Type B pancreatic cell (in vitro differentiated cells): ENCODE measurements around the gene OTOF. TPM values are rescaled to one million over a fixed set of nuclear protein-coding genes. Genes with fewer than 3 reads are reported as not detected.

Source experiments
- DNase-seq: peaks from one replicate; pipeline ENCODE4 v3.0.0; 2021; ENCODE audit warnings: mixed read lengths; ENCODE audit not compliant: unreplicated experiment; ENCODE audit errors: extremely low spot score
- H3K27ac Mint-ChIP-seq: 2 replicates; pipeline ENCODE4 v1.8.0; 2021; ENCODE audit warnings: mild to moderate bottlenecking, mixed read lengths
- H3K27me3 Mint-ChIP-seq: 2 replicates; pipeline ENCODE4 v1.8.0; 2021; ENCODE audit warnings: mixed read lengths
- H3K36me3 Mint-ChIP-seq: 2 replicates; pipeline ENCODE4 v1.8.0; 2021; ENCODE audit warnings: mixed read lengths
- H3K4me1 Mint-ChIP-seq: one replicate; pipeline ENCODE4 v1.8.0; 2021; ENCODE audit warnings: mixed read lengths; ENCODE audit not compliant: unreplicated experiment
- H3K4me3 Mint-ChIP-seq: 2 replicates; pipeline ENCODE4 v1.8.0; 2021; ENCODE audit warnings: mild to moderate bottlenecking, mixed read lengths
- H3K9me3 Mint-ChIP-seq: 2 replicates; pipeline ENCODE4 v1.8.0; 2021; ENCODE audit warnings: mixed read lengths
- total RNA-seq: library from RNA; stranded (reverse); gene quantifications from 2 replicates; pipeline ENCODE4 v1.2.1, GENCODE V29; 2021; ENCODE audit warnings: low replicate concordance
- TF ChIP-seq, protein P1 (sequence below): fragments of 200-600 bp; sonication (generic); conservative IDR thresholded peaks from 2 replicates; pipeline ENCODE4 v1.5.0; 2021; ENCODE audit warnings: antibody characterized with exemption, mild to moderate bottlenecking

The OTOF gene
- total RNA-seq, 1 donor from 2014 or later = 0.05 TPM

DNA sequence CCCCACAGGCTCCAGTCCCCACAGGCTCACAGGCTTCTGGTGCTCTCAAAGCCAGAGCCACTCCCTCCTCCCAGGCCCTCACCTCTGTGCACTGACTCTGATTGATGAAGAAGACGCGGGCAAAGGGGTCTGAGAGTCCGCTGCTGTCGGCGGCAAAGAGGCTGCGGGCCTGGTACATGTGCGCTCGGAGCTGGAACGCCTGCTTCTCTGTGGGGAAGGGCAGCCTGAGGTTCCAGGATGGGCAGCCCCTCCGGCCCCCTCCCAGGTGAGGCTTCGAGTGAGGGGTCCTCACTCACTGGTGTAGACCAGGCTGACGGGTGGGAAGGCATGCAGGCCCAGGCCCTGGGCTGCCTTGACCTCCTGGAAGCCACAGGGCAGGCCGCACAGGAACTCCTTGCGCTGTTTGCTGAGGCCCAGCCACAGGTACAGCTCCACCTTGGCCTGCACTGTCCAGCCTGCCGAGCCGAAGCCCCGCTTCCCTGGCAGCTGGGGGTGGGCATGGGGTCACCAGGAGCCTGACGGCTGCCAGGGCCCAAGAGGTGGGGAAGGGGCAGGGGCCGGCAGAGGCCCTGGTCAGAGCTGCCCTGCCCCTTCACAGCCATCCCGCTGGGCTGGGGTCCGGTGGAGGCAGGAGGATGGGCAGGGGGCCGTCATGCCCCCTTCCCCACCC is 2.0 kb downstream of the OTOF start:
- no peak for DNase-seq
- peaks cover 3% of the 10 kb centered on the region for H3K4me1 Mint-ChIP-seq
- no peaks in the 10 kb centered on the region for H3K36me3 Mint-ChIP-seq
- H3K27ac Mint-ChIP-seq = no peak overlapping the region
- no peak overlapping the region for H3K4me3 Mint-ChIP-seq
- TF ChIP-seq, protein P1, sequence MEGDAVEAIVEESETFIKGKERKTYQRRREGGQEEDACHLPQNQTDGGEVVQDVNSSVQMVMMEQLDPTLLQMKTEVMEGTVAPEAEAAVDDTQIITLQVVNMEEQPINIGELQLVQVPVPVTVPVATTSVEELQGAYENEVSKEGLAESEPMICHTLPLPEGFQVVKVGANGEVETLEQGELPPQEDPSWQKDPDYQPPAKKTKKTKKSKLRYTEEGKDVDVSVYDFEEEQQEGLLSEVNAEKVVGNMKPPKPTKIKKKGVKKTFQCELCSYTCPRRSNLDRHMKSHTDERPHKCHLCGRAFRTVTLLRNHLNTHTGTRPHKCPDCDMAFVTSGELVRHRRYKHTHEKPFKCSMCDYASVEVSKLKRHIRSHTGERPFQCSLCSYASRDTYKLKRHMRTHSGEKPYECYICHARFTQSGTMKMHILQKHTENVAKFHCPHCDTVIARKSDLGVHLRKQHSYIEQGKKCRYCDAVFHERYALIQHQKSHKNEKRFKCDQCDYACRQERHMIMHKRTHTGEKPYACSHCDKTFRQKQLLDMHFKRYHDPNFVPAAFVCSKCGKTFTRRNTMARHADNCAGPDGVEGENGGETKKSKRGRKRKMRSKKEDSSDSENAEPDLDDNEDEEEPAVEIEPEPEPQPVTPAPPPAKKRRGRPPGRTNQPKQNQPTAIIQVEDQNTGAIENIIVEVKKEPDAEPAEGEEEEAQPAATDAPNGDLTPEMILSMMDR = no peak
- no peaks in the 10 kb centered on the region for H3K27me3 Mint-ChIP-seq
- no peaks in the 10 kb centered on the region for H3K9me3 Mint-ChIP-seq

DNA sequence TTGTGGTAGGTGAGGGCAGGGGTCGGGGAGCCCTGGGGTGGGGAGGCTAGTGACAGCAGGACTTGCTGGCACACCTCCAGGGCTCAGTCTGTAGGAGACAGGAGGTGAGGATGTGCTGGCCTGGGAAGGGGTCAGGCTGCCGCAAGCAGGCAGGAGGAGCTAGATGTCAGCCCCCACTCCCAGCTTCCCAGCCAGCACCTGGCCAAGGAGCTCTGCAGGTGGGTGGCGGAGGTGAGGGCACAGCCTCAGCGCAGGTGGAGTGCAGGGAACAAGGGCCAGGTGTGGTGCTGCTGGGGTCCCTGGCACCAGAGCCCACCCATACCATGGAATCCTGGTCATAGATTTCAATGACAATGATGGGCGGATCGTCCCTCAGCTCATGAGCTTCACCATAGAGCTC is 2.9 kb downstream of the OTOF start:
- no peak for DNase-seq
- Mint-ChIP-seq H3K27me3 (no peaks in the 10 kb centered on the region), H3K36me3 (no peaks in the 10 kb centered on the region), H3K27ac (no peak overlapping the region), H3K9me3 (no peaks in the 10 kb centered on the region), H3K4me3 (no peak overlapping the region), H3K4me1 (peaks cover 3% of the 10 kb centered on the region)
- TF ChIP-seq, protein P1 = no peak

DNA sequence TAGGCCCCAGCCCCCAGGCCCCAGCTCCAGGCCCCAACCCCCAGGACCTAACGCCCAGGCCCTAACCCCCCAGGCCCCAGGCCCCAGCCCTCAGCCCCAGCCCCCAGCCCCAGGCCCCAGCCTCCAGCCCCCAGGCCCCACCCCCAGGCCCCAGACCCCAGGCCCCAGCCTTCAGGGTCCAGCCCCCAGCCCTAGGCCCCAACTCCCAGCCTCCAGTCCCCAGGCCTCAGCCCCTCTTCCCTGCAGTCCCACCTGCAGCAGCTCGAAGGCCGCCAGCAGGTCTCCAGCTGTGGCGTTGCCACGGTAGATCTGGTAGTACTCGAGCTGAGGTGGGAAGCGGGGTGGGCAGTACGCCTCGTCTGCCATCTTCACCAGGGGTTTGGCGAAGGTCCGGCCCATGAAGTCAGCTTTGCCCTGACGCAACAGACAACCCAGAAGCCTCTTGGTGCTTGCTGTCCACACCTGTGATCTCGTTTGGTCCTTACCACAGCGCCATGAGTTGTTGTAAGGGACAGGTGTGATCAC is 3.6 kb downstream of the OTOF start:
- H3K27ac Mint-ChIP-seq = no peak overlapping the region
- no peak overlapping the region for H3K4me3 Mint-ChIP-seq
- no peak for DNase-seq
- H3K9me3 Mint-ChIP-seq = peaks cover 1% of the 10 kb centered on the region
- H3K4me1 Mint-ChIP-seq = peaks cover 3% of the 10 kb centered on the region
- H3K27me3 Mint-ChIP-seq = no peaks in the 10 kb centered on the region
- TF ChIP-seq, protein P1 = no peak
- no peaks in the 10 kb centered on the region for H3K36me3 Mint-ChIP-seq

DNA sequence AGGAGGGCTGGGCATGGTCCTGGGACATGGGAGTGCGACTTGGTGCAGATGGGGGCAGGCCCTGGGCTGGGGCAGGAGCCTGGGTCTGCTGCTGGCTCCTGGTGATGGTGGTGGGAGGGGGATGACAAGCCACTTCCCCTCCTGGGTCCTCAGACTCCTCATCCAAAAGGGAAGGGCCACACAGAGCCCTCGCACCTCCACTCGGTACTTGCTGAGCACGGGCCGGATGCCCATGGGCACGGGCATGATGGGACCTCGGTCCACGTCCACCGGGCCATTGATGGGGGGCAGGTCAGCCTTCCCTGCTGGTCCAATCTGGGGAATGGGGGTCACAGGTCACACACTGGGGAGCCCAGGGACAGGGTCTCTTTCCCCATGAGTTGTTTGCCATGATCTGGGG is 4.1 kb downstream of the OTOF start:
- H3K27me3 Mint-ChIP-seq = no peaks in the 10 kb centered on the region
- H3K27ac Mint-ChIP-seq = no peak overlapping the region
- H3K36me3 Mint-ChIP-seq = no peaks in the 10 kb centered on the region
- DNase-seq = no peak
- H3K4me1 Mint-ChIP-seq = peaks cover 3% of the 10 kb centered on the region
- H3K4me3 Mint-ChIP-seq = no peak overlapping the region
- H3K9me3 Mint-ChIP-seq = peaks cover 4% of the 10 kb centered on the region
- TF ChIP-seq, protein P1 = no peak

DNA sequence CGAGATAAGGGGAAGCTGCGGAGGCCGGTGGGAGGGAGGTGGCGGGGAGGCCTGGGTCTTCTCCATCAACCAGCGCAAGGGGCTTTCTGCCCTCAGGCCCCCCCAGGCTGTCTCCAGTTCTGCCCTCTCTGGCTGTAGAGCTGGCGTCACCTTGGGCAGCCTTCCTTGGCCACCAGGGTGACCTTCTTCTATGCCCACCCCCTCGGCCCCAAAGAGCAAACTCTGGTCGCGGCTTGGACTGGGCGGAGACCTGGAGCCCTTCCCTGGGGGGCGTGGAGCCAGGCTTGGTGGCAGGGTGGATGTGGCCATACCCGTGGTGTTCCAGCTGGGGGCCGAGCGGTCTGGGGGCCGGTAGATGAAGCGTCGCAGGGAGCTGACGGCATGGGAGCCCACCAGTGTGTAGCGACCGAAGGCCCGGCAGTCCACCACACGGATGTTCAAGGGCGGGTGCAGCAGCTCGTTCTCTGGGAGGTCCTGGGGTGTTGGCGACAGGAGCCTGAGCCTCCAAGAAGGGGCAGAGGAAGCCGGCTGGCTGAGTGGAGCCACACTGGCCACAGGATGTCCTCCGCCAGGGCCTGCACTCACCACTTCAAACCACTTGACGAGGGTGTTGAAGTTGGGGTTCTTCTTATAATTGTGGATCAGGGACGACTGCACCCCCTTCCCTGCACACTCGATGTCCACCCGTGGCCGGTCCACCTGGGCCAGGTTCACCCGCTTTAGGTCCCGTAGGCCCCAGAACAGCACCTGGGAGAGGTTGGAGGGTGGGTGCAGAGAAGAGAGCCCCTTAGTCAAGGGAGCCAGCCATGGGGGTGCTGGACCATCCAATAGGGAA is 4.9 kb downstream of the OTOF start:
- no peak overlapping the region for H3K27ac Mint-ChIP-seq
- H3K4me3 Mint-ChIP-seq = no peak overlapping the region
- H3K9me3 Mint-ChIP-seq = peaks cover 4% of the 10 kb centered on the region
- H3K36me3 Mint-ChIP-seq = no peaks in the 10 kb centered on the region
- no peaks in the 10 kb centered on the region for H3K27me3 Mint-ChIP-seq
- TF ChIP-seq, protein P1 = no peak
- peaks cover 3% of the 10 kb centered on the region for H3K4me1 Mint-ChIP-seq
- DNase-seq = no peak
